ENCODE measurements around the gene SRSF5. TPM values are rescaled to one million over a fixed set of nuclear protein-coding genes. Genes with fewer than 3 reads are reported as not detected.

Gene SRSF5
- total RNA-seq, 1 experiment from 2014 or later, result 288 TPM

DNA sequence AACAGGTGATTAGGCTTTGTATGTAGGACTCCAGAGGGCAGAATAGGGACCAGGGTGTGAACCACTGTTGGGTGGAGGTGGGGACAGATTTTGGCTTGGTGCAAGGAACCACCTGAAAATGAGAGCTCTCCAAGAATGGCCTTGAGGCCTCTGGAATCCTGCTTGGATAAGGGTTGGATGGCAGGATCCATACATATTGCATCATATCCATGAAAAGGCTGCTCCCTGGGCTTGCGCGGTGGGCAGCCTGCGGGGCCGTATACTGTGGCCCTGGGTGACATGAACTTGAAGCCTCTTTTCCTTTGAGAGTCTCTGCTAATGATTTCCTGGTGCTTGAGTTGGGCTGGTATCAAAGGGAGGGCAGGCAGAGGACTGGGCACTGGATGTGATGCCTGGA, 31.4 kb downstream of the SRSF5 start:
- TF ChIP-seq, protein P1, sequence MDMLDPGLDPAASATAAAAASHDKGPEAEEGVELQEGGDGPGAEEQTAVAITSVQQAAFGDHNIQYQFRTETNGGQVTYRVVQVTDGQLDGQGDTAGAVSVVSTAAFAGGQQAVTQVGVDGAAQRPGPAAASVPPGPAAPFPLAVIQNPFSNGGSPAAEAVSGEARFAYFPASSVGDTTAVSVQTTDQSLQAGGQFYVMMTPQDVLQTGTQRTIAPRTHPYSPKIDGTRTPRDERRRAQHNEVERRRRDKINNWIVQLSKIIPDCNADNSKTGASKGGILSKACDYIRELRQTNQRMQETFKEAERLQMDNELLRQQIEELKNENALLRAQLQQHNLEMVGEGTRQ (CRISPR knock-in tag; IDR thresholded peaks at IDR 0.05), result no peak
- no peak for TF ChIP-seq ZNF416 (CRISPR knock-in tag; IDR thresholded peaks at IDR 0.05)
- TF ChIP-seq SMAD3 (CRISPR knock-in tag; IDR thresholded peaks at IDR 0.05; ENCODE audit: borderline replicate concordance), result no peak
- TF ChIP-seq E2F5 (CRISPR knock-in tag; IDR thresholded peaks at IDR 0.05), result no peak
- TF ChIP-seq, protein P2, sequence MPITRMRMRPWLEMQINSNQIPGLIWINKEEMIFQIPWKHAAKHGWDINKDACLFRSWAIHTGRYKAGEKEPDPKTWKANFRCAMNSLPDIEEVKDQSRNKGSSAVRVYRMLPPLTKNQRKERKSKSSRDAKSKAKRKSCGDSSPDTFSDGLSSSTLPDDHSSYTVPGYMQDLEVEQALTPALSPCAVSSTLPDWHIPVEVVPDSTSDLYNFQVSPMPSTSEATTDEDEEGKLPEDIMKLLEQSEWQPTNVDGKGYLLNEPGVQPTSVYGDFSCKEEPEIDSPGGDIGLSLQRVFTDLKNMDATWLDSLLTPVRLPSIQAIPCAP (CRISPR knock-in tag; IDR thresholded peaks at IDR 0.05), result no peak
- no peak for TF ChIP-seq NR2C2 (CRISPR knock-in tag; IDR thresholded peaks at IDR 0.05)
- no peak for TF ChIP-seq TCF7 (CRISPR knock-in tag; IDR thresholded peaks at IDR 0.05; ENCODE audit: low read depth)
- TF ChIP-seq HMGA2 (CRISPR knock-in tag; IDR thresholded peaks at IDR 0.05), result no peak
- TF ChIP-seq ERG (CRISPR knock-in tag; IDR thresholded peaks at IDR 0.05), result no peak
- no peak for TF ChIP-seq FOXJ3 (CRISPR knock-in tag; IDR thresholded peaks at IDR 0.05; ENCODE audit: borderline replicate concordance)
- TF ChIP-seq KAT7 (CRISPR knock-in tag; IDR thresholded peaks at IDR 0.05; ENCODE audit: borderline replicate concordance), result no peak
- no peak for TF ChIP-seq GABPB1 (CRISPR knock-in tag; IDR thresholded peaks at IDR 0.05)
- no peak for TF ChIP-seq ZNF281 (CRISPR knock-in tag; IDR thresholded peaks at IDR 0.05)
- TF ChIP-seq NR3C1 (CRISPR knock-in tag; conservative IDR thresholded peaks at IDR 0.05; ENCODE audit: low read depth), result no peak
- TF ChIP-seq ESRRA (CRISPR knock-in tag; IDR thresholded peaks at IDR 0.05; ENCODE audit: borderline replicate concordance), result no peak
- TF ChIP-seq ATF6 (CRISPR knock-in tag; IDR thresholded peaks at IDR 0.05), result no peak
- peaks cover 4% of the 10 kb centered on the region; the same call in 1 of the 2 replicates for H3K36me3 Mint-ChIP-seq
- ChIA-PET CTCF (no interaction called here), POLR2A (no interaction called here)
- no peak overlapping the region for H3K27ac Mint-ChIP-seq
- peaks cover 29% of the 10 kb centered on the region for H3K4me1 Mint-ChIP-seq
- H3K9me3 Mint-ChIP-seq, result peaks cover 24% of the 10 kb centered on the region
- H3K4me3 Mint-ChIP-seq, result no peak overlapping the region
- DNase-seq (ENCODE audit: low spot score) (no peak), ATAC-seq (no peak)
- H3K27me3 Mint-ChIP-seq (ENCODE audit: low read depth), result no peaks in the 10 kb centered on the region; the same call in 1 of the 2 replicates

DNA sequence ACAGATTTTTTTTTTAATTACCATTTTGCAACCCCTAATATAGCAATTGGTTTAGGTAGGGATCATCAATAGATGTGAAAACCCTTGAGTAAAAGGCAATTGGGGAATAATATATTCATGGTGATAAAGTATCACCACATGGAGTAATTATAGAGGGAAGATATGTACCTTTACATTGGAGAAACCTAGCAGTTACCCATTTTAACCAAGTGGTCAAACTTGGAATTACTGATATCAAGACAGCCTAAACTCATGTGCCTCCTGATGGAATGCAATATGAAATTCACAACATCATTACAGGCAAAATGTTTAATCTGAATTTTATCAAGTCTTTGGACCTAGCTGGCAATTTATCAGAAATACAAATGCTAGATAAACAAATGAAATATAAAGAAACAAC, 36.8 kb downstream of the SRSF5 start:
- Mint-ChIP-seq H3K4me1 (peaks cover 18% of the 10 kb centered on the region), H3K36me3 (no peaks in the 10 kb centered on the region), H3K27ac (no peak overlapping the region), H3K4me3 (no peak overlapping the region), H3K9me3 (peaks cover 13% of the 10 kb centered on the region), H3K27me3 (ENCODE audit: low read depth) (no peaks in the 10 kb centered on the region; the same call in 1 of the 2 replicates)
- ATAC-seq (no peak), DNase-seq (ENCODE audit: low spot score) (no peak)
- no peak for TF ChIP-seq ARID4B (CRISPR knock-in tag; IDR thresholded peaks at IDR 0.05; ENCODE audit: borderline replicate concordance)
- TF ChIP-seq SP1 (CRISPR knock-in tag; conservative IDR thresholded peaks at IDR 0.05), result no peak
- TF ChIP-seq ZNF138 (CRISPR knock-in tag; conservative IDR thresholded peaks at IDR 0.05), result no peak
- ChIA-PET CTCF (interaction anchor here (0.6 kb wide), 1 partner anchor 100 kb away, joined by 3 read pairs; no protein-coding TSS in a partner anchor), POLR2A (no interaction called here)
